GM19438 (cell line): ENCODE measurements around the gene GAS7.

Source experiments
- ATAC-seq: cut with Tn5 transposase; IDR thresholded peaks from one replicate; pipeline ENCODE4 v1.9.1; 2021; ENCODE audit warnings: low read depth; ENCODE audit not compliant: unreplicated experiment

The GAS7 gene

DNA sequence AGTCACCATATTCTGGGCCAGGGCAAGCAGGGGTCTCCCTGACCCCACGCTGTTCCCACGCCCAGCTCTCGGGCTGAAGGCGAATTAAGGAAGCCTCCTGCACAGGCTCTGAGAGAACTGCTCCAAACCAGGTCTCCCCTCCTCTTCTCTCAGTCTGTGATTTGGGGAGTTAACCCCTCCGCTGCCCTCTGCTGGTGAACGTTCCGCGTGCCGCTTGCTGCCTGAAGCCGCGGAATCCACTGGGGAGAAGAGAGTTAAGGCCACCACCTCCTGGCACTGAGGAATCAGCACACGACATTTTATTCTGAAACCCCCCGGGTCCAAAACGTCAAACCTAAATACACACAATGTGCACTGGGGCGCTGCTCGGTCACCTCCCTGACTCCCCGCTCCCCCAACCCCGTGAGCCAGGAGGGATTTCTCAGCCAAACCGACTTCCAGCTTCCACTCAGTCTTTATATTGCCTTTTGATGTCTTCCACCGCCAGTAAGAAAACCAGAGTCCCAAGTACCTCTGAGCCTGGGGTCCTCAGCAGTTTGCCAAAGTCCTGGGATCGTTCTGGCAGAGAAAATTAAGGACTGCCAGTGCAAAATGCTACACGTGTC, 238.9 kb downstream of the GAS7 start:
- ATAC-seq: no peak

DNA sequence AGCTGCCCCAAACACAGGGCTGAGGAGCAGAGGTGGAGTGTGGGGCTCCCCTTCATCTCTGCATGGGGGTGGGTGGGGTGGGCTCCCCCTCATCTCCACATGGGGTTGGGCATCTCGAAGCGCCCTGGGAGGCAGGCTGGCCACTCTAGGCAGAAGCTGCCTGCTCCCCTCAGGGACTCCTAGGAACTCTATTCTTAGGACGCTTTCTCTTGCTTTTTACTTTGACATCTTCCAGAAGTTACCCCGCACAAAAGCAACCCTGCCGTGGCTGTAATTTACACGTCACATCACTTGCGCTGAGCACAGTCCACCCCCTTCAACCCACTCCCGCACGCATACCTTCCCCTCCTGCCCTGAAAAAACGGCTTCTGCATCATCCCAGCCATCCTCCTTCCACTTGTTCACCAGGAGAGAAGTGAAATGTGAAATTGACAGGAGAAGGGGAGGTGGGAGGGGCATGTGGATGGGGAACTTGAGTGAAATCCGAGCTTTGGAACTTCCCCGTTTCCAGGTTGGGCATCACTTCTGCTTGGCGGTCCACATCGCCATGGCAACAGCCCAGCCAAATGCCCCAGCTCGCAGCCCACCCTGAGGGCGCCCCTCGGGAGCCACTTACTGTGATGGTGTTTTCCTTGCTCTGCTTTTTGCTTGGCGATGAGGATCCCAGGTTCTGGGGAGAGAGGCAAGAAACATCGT, 239.7 kb downstream of the GAS7 start:
- no peak for ATAC-seq

- no peak for ATAC-seq
Measured at GRCh38 chr17:9957244-9957643, 241.2 kb downstream of the GAS7 start.

- no peak for ATAC-seq
Measured at GRCh38 chr17:9956474-9957131, 241.8 kb downstream of the GAS7 start.

- no peak for ATAC-seq
Measured at GRCh38 chr17:9953492-9953891, 244.9 kb downstream of the GAS7 start.

GRCh38 chr17:9951803-9952202, 246.6 kb downstream of the GAS7 start:
- no peak for ATAC-seq

- no peak for ATAC-seq
Measured at GRCh38 chr17:9948928-9949327, 249.5 kb downstream of the GAS7 start.

DNA sequence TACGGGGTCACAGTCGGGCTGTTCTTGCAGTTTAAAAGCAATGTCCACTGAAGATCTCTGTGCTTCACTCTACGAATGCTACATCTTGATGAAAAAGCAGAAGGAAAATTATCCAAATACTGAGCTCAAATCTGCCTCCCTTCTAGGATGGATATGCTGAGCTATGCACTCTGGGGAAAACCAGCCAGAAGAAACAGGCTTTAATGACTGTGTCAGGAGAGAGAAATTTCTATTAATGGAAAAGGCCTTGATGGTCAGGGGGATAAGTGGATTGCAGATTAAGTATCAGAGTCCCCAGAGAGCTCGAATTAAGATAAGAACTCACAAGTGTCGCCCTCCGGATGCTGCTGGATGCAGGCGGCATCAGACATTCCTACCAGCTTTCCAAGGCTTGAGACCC, 253.7 kb downstream of the GAS7 start:
- ATAC-seq: no peak

- ATAC-seq: no peak
Measured at GRCh38 chr17:9943343-9943742, 255.1 kb downstream of the GAS7 start.

- no peak for ATAC-seq
Measured at GRCh38 chr17:9942885-9943284, 255.5 kb downstream of the GAS7 start.

DNA sequence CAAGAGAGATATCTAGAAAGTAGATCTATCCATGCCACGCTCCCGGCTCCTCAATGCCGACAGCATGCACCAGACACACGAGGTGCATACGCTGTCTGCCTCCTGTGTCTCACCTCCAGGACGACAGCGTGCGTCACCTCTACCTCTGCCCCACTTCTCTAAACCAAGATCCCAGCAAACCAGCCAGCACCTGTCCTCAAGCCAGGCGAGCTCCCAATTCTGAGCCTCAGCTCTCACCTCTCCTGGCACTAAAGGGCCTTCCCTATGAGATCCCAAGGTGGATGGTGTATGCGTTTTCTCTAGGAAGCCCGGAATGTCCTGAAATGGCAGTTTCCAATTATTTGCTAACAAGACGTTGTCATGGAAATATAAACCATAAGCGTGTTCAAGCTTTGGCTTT, 257.1 kb downstream of the GAS7 start:
- ATAC-seq: no peak

- no peak for ATAC-seq
Measured at GRCh38 chr17:9940841-9941240, 257.6 kb downstream of the GAS7 start.

DNA sequence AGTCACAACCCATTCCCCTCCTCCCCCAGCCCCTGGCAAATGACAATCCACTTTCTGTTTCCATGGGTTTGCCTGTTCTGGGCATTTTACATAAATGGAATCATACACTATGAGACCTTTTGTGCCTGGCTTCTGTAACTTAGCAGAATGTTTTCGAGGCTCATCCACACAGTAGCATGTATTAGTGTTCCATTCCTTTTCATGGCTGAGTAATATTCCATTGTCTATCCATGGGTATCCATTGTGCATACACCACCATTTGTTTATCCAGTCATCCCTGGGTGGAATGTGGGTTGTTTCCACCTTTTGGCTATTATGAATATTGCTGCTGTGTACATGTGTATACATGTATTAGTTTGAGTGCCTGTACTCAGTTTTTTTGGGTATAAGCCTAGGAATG, 259.6 kb downstream of the GAS7 start:
- no peak for ATAC-seq

- ATAC-seq: no peak
Measured at GRCh38 chr17:9937901-9938300, 260.5 kb downstream of the GAS7 start.

- ATAC-seq: no peak
Measured at GRCh38 chr17:9937241-9937761, 261.1 kb downstream of the GAS7 start.

GRCh38 chr17:9936095-9936494, 262.3 kb downstream of the GAS7 start:
- no peak for ATAC-seq

DNA sequence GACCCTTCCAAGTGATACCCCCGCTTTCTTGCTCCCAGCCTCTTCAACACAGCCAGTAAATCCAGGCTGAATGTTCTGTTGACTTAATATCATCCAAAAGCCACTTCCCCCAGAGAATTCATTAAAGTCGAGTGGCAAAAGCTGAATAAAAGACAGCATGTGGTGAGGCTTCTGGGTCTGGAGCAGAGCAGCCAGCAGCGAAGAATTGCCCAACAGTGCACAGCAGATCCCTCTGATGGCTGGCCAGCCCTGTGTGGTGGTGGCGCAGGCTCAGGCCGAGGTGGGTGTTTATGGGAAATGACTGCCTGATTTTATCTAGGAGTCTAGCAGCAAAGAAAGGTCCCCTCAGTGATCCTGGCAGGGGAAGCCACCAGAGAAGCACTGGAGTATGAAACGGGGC, 263.0 kb downstream of the GAS7 start:
- ATAC-seq: no peak

DNA sequence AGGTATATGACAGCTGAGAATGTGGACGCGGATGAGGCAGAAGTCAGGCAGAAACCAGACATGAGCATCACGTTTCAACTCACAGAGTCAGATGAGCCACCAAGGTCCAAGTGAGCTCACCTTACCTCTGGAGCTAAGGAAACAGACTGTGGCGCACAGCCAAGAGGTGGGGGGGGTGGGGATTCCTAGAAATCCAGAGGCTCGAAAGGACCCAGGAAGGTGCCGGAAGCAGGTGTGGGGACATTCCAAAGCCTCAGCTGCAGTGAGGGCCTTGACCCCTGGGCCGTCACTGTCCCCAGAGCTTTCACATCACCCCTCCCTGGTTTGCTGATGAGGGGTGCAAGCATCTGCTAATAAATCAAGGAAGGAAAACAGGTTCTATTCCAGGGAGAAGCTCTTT, 264.1 kb downstream of the GAS7 start:
- ATAC-seq: no peak

DNA sequence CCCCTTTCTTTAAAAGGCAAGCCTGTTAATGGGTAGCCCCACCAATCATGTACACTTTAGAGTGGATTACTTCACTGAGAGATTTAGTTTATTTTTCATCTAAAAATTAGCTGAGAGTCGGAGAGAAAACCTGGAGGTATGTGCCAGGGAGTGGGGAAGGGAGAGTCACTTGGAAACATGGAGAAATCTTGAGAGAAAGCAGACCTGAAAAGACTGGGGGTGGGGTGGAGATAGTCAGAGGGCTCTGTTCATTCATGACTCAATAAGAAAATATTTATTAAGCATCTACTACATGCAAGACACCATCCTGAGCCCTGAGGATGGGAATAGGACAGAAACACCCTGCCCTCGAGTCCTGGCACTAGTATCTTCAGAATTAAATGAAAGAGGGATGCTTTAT, 265.9 kb downstream of the GAS7 start:
- ATAC-seq: no peak

DNA sequence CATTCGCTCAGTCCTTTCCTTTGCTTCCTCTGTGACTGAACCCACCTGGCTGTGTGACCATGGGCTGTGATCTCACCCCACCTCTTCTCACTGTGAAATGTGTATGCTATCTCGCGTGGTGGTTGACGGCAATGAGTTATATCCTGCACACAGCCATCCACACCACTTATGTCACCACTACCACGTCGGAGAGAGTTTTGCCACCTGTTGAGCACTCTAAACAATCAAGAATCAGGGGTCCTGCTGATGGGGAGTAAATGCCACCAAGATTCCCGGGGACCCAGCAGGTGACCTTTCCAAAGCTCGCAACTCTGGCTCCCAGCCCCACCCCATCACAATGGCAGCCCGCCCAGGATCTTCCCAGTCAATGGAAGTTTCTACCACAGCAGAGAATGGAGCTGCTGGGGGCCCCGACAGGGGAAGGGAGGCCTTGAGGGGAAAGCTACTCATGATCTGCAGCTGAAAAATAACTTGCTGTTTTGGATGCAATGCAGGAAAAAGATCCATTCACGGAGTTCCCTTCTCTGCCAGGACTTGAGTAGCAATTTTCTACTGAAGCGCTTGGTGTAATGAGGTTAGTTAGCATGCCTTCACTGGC, 267.2 kb downstream of the GAS7 start:
- ATAC-seq: no peak

GRCh38 chr17:9929871-9930270, 268.5 kb downstream of the GAS7 start:
- ATAC-seq: no peak
